ENCODE results near the gene CYP2A7. TPM values are rescaled to one million over a fixed set of nuclear protein-coding genes. Genes with fewer than 3 reads are reported as not detected.
"Not testable (repeated sequence)": the region's sequence is repeated elsewhere in the genome, so short reads cannot be mapped to it uniquely, and the experiment has no call there.

The CYP2A7 gene
- total and polyA plus RNA-seq, 9 of the 15 experiments (the other 6 are each of a cell fraction or from before 2014, with no cell fraction given), result 0.22 TPM; not detected in 8

DNA sequence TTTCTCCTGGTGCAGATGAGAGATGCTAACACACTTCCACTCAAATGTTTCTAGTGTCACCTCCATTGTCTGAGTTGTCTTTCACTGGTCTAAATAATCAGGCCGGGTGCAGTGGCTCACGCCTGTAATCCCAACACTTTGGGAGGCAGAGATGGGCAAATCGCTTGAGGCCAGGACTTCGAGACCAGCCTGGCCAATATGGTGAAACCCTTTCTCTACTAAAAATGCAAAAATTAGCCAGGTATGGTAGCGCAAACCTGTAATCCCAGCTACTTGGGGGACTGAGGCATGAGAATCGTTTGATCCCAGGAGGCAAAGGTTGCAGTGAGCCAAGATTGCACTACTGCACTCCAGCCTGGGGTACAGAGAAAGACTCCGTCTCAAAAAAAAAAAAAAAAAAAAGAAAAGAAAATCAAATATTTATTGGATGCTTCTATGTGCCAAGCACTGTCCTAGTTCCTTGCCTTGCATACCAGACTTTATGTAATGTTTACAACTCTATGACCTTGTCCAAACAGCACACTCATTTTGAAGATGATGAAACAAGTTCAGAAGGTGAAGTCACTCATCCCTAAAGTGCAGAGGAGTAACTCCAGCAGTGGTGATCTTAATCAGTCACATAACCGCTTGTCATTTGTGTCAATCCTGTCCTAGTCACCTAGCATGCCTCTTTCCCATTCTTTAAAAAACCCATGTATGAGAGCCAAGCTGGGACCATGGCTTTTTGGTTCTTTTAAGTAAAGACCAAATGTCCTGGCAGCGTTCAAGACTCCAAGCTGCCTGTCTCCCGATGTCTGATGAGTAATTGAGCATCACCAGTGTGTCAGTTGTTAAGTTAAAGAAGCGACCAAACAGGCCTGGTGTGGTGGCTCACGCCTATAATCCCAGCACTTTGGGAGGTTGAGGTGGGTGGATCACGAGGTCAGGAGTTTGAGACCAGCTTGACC lies 15.1 kb upstream of the CYP2A7 start:
- Histone ChIP-seq H3K9ac (ENCODE audit: insufficient read depth in 1 of 2, low read depth in 2 of 2, low read length in 2 of 2) (peak overlapping the region in 1 of 2 experiments; percentile 40; a peak in 1 of 4 replicates), H3K27ac (ENCODE audit: extremely low read depth, low read depth, low read length) (peak overlapping the region; percentile 53; the same call in 1 of the 3 replicates), H2AFZ (ENCODE audit: low read depth, low read length) (peak overlapping the region; percentile 37; the same call in 1 of the 2 replicates), H3K4me1 (replicated peaks in 1 of 2; ENCODE audit: control insufficient read depth in 2 of 2, insufficient read depth in 2 of 2, low read length in 2 of 2) (peaks cover 4 to 14% of the 10 kb centered on the region in 2 experiments; a peak in 4 of 5 replicates), H3K4me2 (ENCODE audit: insufficient read depth, low read length) (peak overlapping the region; percentile 14)
- H3K36me3 ChIP-seq (ENCODE audit: control insufficient read depth, insufficient read depth, low read length); in situ Hi-C loops (cut with MboI); H3K9me3 ChIP-seq (replicated peaks; ENCODE audit: control insufficient read depth, insufficient read depth, low read depth, low read length); H4K20me1 ChIP-seq (replicated peaks; ENCODE audit: control insufficient read depth, insufficient read depth, low read length); H3K27me3 ChIP-seq (ENCODE audit: control insufficient read depth in 2 of 2, insufficient read depth in 2 of 2, low read length in 2 of 2); H3K9me1 ChIP-seq (ENCODE audit: control insufficient read depth, insufficient read depth, low read length); POLR2A ChIA-PET; BruUV-seq (replicated peaks); H3K4me3 ChIP-seq; H3K79me2 ChIP-seq (ENCODE audit: control insufficient read depth, insufficient read depth, low read length); TF ChIP-seq ATF1 (CRISPR knock-in tag; IDR thresholded peaks at IDR 0.05); TEAD4 (CRISPR knock-in tag; IDR thresholded peaks at IDR 0.05; ENCODE audit: borderline replicate concordance): not testable (repeated sequence)
- ATAC-seq (peak; percentile 92), FAIRE-seq (peak; percentile 91), DNase-seq (ENCODE audit: extremely low read depth in 1 of 4, low spot score in 3 of 4) (peak in 2 of 4 experiments; percentile 49 to 77)
- WGBS (ENCODE audit: insufficient coverage, low coverage, missing lambda C conversion rate), result 35% methylated on average over 11 of the region's 13 CpGs
- intact Hi-C loops (cut with micrococcal nuclease), result loop anchor here (2.0 kb wide), 1 partner anchor 74 kb away; no protein-coding TSS in a partner anchor
- CTCF ChIA-PET (ENCODE audit: low intra/inter-chr PET ratio), result interaction anchor here (0.5 kb wide), 1 partner anchor 31 kb away, joined by 3 read pairs; no protein-coding TSS in a partner anchor
- TF ChIP-seq HDAC3 (IDR thresholded peaks at IDR 0.05; ENCODE audit: borderline replicate concordance, partially characterized antibody) (peak; percentile 70), C11orf30 (IDR thresholded peaks at IDR 0.05; ENCODE audit: low read depth) (peak; percentile 78), ATF1 (tag; IDR thresholded peaks at IDR 0.05) (peak; percentile 76), FOSL1 (tag; conservative IDR thresholded peaks at IDR 0.05) (peak; percentile 84), TEAD4 (IDR thresholded peaks at IDR 0.05; ENCODE audit: low read length) (peak; percentile 68; the same call in 1 of the 2 replicates), PPARD (CRISPR knock-in tag; IDR thresholded peaks at IDR 0.05) (peak; percentile 10; the same call in 1 of the 2 replicates), ZNF589 (CRISPR knock-in tag; IDR thresholded peaks at IDR 0.05; ENCODE audit: low read depth) (peak; percentile 87; the same call in 1 of the 2 replicates), ARID1B (IDR thresholded peaks at IDR 0.05) (peak; percentile 80), RCOR1 (IDR thresholded peaks at IDR 0.05; ENCODE audit: borderline replicate concordance in 1 of 2, low read depth in 2 of 2, low read length in 2 of 2) (peak in 1 of 2 experiments; percentile 82; a peak in 1 of 4 replicates)
- TF ChIP-seq, protein P1, sequence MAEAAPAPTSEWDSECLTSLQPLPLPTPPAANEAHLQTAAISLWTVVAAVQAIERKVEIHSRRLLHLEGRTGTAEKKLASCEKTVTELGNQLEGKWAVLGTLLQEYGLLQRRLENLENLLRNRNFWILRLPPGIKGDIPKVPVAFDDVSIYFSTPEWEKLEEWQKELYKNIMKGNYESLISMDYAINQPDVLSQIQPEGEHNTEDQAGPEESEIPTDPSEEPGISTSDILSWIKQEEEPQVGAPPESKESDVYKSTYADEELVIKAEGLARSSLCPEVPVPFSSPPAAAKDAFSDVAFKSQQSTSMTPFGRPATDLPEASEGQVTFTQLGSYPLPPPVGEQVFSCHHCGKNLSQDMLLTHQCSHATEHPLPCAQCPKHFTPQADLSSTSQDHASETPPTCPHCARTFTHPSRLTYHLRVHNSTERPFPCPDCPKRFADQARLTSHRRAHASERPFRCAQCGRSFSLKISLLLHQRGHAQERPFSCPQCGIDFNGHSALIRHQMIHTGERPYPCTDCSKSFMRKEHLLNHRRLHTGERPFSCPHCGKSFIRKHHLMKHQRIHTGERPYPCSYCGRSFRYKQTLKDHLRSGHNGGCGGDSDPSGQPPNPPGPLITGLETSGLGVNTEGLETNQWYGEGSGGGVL (CRISPR knock-in tag; IDR thresholded peaks at IDR 0.05), result peak; percentile 40; the same call in 1 of the 2 replicates
- TF ChIP-seq, protein P2, sequence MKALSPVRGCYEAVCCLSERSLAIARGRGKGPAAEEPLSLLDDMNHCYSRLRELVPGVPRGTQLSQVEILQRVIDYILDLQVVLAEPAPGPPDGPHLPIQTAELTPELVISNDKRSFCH (CRISPR knock-in tag; IDR thresholded peaks at IDR 0.05), result not testable (repeated sequence)
- TF ChIP-seq, protein P2 (tag; IDR thresholded peaks at IDR 0.05), result peak; percentile 28; the same call in 1 of the 2 replicates
